Liver (tissue), 9 donors: ENCODE results near the gene NEB. TPM values are rescaled to one million over a fixed set of nuclear protein-coding genes. Genes with fewer than 3 reads are reported as not detected.

Experiments used
- DNase-seq: peaks from one replicate; pipeline ENCODE4 v3.0.0-alpha.2; 2017; ENCODE audit warnings: low spot score
- H3K27ac ChIP-seq, 2 donors: one replicate each; pipeline ENCODE4 v1.7.0; 2013; ENCODE audit warnings: inconsistent platforms in 2 of 2, low read length in 2 of 2, control low read depth in 1 of 2, low read depth in 1 of 2, mild to moderate bottlenecking in 1 of 2
- H3K27me3 ChIP-seq, 4 donors: one replicate each; pipeline versions ENCODE4 v1.6.1 to v1.7.0; 2013; ENCODE audit warnings: low read length in 3 of 4, inconsistent platforms in 1 of 4, mild to moderate bottlenecking in 1 of 4, moderate library complexity in 1 of 4; ENCODE audit not compliant: control insufficient read depth in 4 of 4, insufficient read depth in 4 of 4
- H3K36me3 ChIP-seq, 4 donors: one replicate each; pipeline versions ENCODE4 v1.6.1 to v1.7.0; 2013; ENCODE audit warnings: low read length in 3 of 4, mild to moderate bottlenecking in 3 of 4, low read depth in 1 of 4, moderate library complexity in 1 of 4; ENCODE audit not compliant: control insufficient read depth in 4 of 4, insufficient read depth in 3 of 4
- H3K4me1 ChIP-seq, 4 donors: one replicate each; pipeline versions ENCODE4 v1.6.1 to v1.7.0; 2013; ENCODE audit warnings: low read length in 3 of 4, mild to moderate bottlenecking in 3 of 4, moderate library complexity in 1 of 4; ENCODE audit not compliant: control insufficient read depth in 4 of 4, insufficient read depth in 4 of 4
- H3K4me3 ChIP-seq, 3 donors: one replicate each; pipeline versions ENCODE4 v1.6.1 to v1.7.0; 2013; ENCODE audit warnings: low read length in 3 of 3, control low read depth in 1 of 3, low read depth in 1 of 3, mild to moderate bottlenecking in 1 of 3
- H3K9ac ChIP-seq, 2 donors: one replicate each; pipeline ENCODE4 v1.7.0; 2013; ENCODE audit warnings: low read length in 2 of 2, mild to moderate bottlenecking in 2 of 2, moderate library complexity in 2 of 2, control low read depth in 1 of 2, low read depth in 1 of 2
- H3K9me3 ChIP-seq, 4 donors: one replicate each; pipeline versions ENCODE4 v1.6.1 to v1.7.0; 2013; ENCODE audit warnings: low read length in 3 of 4; ENCODE audit not compliant: control insufficient read depth in 4 of 4
- GABPA ChIP-seq, 2 donors: IDR thresholded peaks in 1 of 2; conservative IDR thresholded peaks in 1 of 2; 2 replicates each; pipeline ENCODE4 v1.6.1; 2016; ENCODE audit warnings: antibody characterized with exemption in 2 of 2, mild to moderate bottlenecking in 1 of 2, moderate library complexity in 1 of 2
- HNF4G ChIP-seq: IDR thresholded peaks from 2 replicates; pipeline ENCODE4 v1.6.1; 2016; ENCODE audit warnings: antibody characterized with exemption
- JUND ChIP-seq, 2 donors: IDR thresholded peaks; 2 replicates each; pipeline ENCODE4 v1.6.1; 2016; ENCODE audit warnings: antibody characterized with exemption in 2 of 2
- RAD21 ChIP-seq, 2 donors: IDR thresholded peaks; 2 replicates each; pipeline ENCODE4 v1.6.1; 2016; ENCODE audit warnings: antibody characterized with exemption in 2 of 2, mild to moderate bottlenecking in 2 of 2
- RXRA ChIP-seq, 2 donors: IDR thresholded peaks; 2 replicates each; pipeline ENCODE4 v1.6.1; 2017 to 2018; ENCODE audit warnings: antibody characterized with exemption in 2 of 2, mild to moderate bottlenecking in 1 of 2
- SP1 ChIP-seq: IDR thresholded peaks from 2 replicates; pipeline ENCODE4 v1.6.1; 2018; ENCODE audit warnings: antibody characterized with exemption, mild to moderate bottlenecking
- YY1 ChIP-seq: IDR thresholded peaks from 2 replicates; pipeline ENCODE4 v1.6.1; 2016; ENCODE audit warnings: antibody characterized with exemption, mild to moderate bottlenecking
- WGBS: extraction: QIAGEN DNeasy Blood & Tissue Kit; methylation state at CpG from one replicate; pipeline ENCODE4 v1.1.7; 2013; 5-methylcytosine and 5-hydroxymethylcytosine counted together
- polyA plus RNA-seq, 2 donors: library from polyadenylated mRNA; stranded (reverse) in 1 of 2; unstranded in 1 of 2; fragments of 200-250 nt in 1 of 2; fragments of >200 nt in 1 of 2; fragmentation: Nextera tagmentation in 1 of 2; extraction: Ambion mirVana in 1 of 2; gene quantifications; one replicate each; pipeline versions ENCODE4 v1.2.1 to v1.2.3, GENCODE V29; 2013 to 2015
- total RNA-seq, 2 donors: library from RNA; depleted of rRNA; stranded (reverse); fragments of >200 nt; gene quantifications; one replicate each; pipeline ENCODE4 v1.2.3, GENCODE V29; 2014
- TF ChIP-seq, protein P1 (sequence below): IDR thresholded peaks from 2 replicates; pipeline ENCODE4 v1.6.1; 2016; ENCODE audit warnings: antibody characterized with exemption
- TF ChIP-seq, protein P2 (sequence below): IDR thresholded peaks from 2 replicates; pipeline ENCODE4 v1.6.1; 2016; ENCODE audit warnings: antibody characterized with exemption
- TF ChIP-seq, protein P3 (sequence below): IDR thresholded peaks from 2 replicates; pipeline ENCODE4 v1.6.1; 2016; ENCODE audit warnings: antibody characterized with exemption
- TF ChIP-seq, protein P4 (sequence below): IDR thresholded peaks from 2 replicates; pipeline ENCODE4 v1.6.1; 2016; ENCODE audit warnings: antibody characterized with exemption, mild to moderate bottlenecking
- TF ChIP-seq, protein P5 (sequence below): fragments of 150-350 bp; IDR thresholded peaks from 2 replicates; pipeline ENCODE4 v1.5.1; 2017; ENCODE audit warnings: improper control_type of control experiment, low read depth, low read length; ENCODE audit not compliant: missing input control
- donor health status: healthy.
- donor health status: healthy.
- donor health status: healthy.
- donor health status: healthy.
- donor health status: healthy.

NEB gene
- total and polyA plus RNA-seq, 4 donors = 0.28 to 6.4 (median 2.7) TPM

DNA sequence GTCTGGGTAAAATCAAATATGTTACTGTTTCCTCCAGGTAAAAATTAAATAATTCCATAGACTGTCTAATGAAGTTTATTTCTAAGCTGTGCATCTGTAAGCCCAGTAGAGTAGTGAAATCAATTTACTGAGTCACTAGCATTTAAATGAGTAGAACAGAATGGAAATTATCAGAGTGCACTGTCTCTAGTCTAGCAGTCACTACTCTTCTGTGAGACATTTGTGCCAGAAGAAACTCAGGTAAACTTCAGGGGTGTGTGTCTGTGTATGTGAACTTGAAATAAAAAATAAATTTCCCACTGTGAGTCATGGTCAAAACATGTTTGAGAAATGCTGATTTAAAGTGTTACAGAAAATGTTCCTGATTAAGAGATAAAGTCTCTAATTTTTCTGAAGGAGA lies 178.2 kb downstream of the NEB start:
- Histone ChIP-seq H3K36me3 (no peaks in the 10 kb centered on the region), H3K4me1 (no peaks in the 10 kb centered on the region), H3K9ac (no peak overlapping the region), H3K27me3 (no peaks in the 10 kb centered on the region), H3K9me3 (no peaks in the 10 kb centered on the region), H3K27ac (no peak overlapping the region), H3K4me3 (no peak overlapping the region)
- TF ChIP-seq, protein P1, sequence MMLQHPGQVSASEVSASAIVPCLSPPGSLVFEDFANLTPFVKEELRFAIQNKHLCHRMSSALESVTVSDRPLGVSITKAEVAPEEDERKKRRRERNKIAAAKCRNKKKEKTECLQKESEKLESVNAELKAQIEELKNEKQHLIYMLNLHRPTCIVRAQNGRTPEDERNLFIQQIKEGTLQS = no peak
- TF ChIP-seq, protein P2, sequence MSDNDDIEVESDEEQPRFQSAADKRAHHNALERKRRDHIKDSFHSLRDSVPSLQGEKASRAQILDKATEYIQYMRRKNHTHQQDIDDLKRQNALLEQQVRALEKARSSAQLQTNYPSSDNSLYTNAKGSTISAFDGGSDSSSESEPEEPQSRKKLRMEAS = no peak
- no peak for TF ChIP-seq YY1
- TF ChIP-seq RAD21 (IDR thresholded peaks at IDR 0.05) = no peak
- no peak for TF ChIP-seq SP1
- no peak for DNase-seq

DNA sequence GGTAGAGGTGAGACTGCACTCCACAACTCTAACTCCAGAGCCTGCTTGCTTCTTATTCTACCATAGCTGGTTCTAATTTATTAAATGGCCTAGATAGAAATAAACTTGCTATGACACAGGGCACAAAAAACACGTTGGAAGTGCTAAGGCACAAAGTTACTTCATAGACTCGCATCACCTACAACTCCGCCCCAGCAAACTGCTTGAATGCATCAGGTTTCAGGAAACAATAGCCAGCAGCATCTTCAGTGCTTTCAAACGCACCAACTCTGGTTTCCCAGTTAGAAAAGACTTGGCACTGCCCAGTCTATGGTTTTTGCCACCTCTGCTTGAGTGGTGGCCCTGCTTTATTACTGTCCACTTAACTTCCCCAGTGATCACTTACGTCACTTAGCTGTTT lies 182.0 kb downstream of the NEB start:
- Histone ChIP-seq H3K9ac (no peak overlapping the region), H3K4me1 (no peaks in the 10 kb centered on the region), H3K9me3 (no peaks in the 10 kb centered on the region), H3K27ac (no peak overlapping the region), H3K4me3 (no peak overlapping the region), H3K36me3 (no peaks in the 10 kb centered on the region), H3K27me3 (no peaks in the 10 kb centered on the region)
- no peak for DNase-seq
- WGBS = 81% methylated on average over 5 of the region's 5 CpGs
- TF ChIP-seq, protein P3, sequence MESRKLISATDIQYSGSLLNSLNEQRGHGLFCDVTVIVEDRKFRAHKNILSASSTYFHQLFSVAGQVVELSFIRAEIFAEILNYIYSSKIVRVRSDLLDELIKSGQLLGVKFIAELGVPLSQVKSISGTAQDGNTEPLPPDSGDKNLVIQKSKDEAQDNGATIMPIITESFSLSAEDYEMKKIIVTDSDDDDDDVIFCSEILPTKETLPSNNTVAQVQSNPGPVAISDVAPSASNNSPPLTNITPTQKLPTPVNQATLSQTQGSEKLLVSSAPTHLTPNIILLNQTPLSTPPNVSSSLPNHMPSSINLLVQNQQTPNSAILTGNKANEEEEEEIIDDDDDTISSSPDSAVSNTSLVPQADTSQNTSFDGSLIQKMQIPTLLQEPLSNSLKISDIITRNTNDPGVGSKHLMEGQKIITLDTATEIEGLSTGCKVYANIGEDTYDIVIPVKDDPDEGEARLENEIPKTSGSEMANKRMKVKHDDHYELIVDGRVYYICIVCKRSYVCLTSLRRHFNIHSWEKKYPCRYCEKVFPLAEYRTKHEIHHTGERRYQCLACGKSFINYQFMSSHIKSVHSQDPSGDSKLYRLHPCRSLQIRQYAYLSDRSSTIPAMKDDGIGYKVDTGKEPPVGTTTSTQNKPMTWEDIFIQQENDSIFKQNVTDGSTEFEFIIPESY = no peak
- TF ChIP-seq RAD21 (IDR thresholded peaks at IDR 0.05) (no peak), YY1 (no peak), JUND (IDR thresholded peaks at IDR 0.05) (no peak), RXRA (IDR thresholded peaks at IDR 0.05) (no peak), HNF4G (no peak), GABPA (IDR thresholded peaks at IDR 0.05 in 1 of 2, conservative IDR thresholded peaks at IDR 0.05 in 1 of 2) (no peak)
- TF ChIP-seq, protein P4, sequence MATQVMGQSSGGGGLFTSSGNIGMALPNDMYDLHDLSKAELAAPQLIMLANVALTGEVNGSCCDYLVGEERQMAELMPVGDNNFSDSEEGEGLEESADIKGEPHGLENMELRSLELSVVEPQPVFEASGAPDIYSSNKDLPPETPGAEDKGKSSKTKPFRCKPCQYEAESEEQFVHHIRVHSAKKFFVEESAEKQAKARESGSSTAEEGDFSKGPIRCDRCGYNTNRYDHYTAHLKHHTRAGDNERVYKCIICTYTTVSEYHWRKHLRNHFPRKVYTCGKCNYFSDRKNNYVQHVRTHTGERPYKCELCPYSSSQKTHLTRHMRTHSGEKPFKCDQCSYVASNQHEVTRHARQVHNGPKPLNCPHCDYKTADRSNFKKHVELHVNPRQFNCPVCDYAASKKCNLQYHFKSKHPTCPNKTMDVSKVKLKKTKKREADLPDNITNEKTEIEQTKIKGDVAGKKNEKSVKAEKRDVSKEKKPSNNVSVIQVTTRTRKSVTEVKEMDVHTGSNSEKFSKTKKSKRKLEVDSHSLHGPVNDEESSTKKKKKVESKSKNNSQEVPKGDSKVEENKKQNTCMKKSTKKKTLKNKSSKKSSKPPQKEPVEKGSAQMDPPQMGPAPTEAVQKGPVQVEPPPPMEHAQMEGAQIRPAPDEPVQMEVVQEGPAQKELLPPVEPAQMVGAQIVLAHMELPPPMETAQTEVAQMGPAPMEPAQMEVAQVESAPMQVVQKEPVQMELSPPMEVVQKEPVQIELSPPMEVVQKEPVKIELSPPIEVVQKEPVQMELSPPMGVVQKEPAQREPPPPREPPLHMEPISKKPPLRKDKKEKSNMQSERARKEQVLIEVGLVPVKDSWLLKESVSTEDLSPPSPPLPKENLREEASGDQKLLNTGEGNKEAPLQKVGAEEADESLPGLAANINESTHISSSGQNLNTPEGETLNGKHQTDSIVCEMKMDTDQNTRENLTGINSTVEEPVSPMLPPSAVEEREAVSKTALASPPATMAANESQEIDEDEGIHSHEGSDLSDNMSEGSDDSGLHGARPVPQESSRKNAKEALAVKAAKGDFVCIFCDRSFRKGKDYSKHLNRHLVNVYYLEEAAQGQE = no peak
- TF ChIP-seq, protein P2 = no peak
- TF ChIP-seq, protein P5, sequence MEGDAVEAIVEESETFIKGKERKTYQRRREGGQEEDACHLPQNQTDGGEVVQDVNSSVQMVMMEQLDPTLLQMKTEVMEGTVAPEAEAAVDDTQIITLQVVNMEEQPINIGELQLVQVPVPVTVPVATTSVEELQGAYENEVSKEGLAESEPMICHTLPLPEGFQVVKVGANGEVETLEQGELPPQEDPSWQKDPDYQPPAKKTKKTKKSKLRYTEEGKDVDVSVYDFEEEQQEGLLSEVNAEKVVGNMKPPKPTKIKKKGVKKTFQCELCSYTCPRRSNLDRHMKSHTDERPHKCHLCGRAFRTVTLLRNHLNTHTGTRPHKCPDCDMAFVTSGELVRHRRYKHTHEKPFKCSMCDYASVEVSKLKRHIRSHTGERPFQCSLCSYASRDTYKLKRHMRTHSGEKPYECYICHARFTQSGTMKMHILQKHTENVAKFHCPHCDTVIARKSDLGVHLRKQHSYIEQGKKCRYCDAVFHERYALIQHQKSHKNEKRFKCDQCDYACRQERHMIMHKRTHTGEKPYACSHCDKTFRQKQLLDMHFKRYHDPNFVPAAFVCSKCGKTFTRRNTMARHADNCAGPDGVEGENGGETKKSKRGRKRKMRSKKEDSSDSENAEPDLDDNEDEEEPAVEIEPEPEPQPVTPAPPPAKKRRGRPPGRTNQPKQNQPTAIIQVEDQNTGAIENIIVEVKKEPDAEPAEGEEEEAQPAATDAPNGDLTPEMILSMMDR = no peak
- TF ChIP-seq, protein P1 = no peak
